Renal pelvis (tissue), 4 donors: ENCODE measurements around the gene GGA3. TPM values are rescaled to one million over a fixed set of nuclear protein-coding genes. Genes with fewer than 3 reads are reported as not detected.
"Not testable (repeated sequence)": the region's sequence is repeated elsewhere in the genome, so short reads cannot be mapped to it uniquely, and the experiment has no call there.

Source experiments
- DNase-seq: peaks from one replicate; pipeline ENCODE4 v3.0.0-alpha.2; 2013
- polyA plus RNA-seq, 3 donors: library from polyadenylated mRNA; unstranded; fragments of 120-200 nt; gene quantifications; one replicate each; pipeline ENCODE4 v1.2.1, GENCODE V29; 2013; ENCODE audit not compliant: insufficient read length in 3 of 3

The GGA3 gene
- polyA plus RNA-seq, 3 donors: 38.2 to 49.9 (median 47.9) TPM

DNA sequence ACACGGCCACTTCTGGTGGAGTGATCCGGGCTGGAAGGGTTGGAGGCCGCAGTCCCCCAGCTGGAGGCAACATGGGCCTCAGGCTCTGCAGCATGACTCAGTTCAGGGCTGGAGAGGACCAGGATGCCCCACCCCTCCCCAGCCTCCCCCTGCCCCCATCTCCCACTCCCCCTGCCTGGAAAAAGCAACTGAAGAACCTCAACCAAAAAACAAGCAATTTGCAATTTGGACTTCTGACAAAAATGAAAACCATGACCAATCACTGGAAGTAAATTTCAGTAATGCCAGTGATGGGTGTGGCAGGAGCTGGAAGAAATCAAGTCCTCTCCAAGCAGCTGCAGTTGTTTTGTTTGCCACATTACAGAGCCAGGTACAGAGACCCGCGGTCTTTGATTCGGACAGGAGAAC lies 16.3 kb upstream of the GGA3 start:
- DNase-seq: no peak

DNA sequence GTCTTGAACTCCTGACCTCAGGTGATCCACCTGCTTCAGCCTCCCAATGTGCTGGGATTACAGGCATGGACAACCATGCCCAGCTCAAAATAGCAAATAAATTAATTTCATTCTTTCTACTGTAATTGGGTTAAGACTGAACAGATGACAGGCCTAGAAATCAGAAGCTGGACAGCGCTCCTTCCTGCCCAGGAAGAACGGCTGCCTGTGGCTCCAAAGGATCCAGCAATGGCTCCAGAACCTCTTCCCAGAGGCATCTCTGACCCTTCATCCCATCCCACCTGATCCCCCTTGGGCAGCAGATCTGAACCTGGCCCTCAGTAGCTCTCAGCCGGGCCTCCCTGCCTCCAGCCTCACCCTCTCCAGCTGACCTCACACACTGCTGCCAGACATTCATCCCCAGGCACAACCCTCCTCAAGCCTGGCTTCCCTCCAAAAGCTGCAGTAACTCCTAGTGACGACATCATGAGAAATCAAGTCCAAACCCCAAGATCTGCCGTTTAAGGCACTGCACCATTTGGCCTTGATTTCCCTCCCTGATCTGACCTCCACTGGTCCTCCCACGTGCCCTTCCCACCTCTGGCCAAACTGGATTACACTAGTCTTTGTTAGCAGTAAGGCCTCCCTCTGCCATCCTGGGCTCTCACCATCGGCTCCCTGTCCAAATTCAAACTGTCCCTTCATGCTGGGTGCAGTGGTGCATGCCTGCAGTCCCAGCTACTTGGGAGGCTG lies 12.7 kb upstream of the GGA3 start:
- DNase-seq: no peak

DNA sequence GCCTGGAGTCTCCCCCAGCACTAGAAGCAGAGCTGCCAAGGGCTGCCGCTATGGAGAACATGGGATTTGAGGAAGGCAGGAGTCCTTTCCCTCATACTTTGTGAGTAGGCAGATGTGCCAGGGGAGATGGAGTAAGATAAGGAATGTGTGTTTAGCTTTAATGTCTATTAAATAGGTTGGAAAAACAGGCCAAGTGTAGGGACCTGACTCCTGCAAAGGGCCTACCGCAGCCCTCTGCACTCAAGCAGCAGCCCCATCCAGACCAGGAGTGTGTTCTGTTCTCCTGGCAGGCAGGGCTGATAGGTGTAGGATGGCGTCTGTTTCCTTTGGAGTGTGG lies 11.4 kb upstream of the GGA3 start:
- no peak for DNase-seq

DNA sequence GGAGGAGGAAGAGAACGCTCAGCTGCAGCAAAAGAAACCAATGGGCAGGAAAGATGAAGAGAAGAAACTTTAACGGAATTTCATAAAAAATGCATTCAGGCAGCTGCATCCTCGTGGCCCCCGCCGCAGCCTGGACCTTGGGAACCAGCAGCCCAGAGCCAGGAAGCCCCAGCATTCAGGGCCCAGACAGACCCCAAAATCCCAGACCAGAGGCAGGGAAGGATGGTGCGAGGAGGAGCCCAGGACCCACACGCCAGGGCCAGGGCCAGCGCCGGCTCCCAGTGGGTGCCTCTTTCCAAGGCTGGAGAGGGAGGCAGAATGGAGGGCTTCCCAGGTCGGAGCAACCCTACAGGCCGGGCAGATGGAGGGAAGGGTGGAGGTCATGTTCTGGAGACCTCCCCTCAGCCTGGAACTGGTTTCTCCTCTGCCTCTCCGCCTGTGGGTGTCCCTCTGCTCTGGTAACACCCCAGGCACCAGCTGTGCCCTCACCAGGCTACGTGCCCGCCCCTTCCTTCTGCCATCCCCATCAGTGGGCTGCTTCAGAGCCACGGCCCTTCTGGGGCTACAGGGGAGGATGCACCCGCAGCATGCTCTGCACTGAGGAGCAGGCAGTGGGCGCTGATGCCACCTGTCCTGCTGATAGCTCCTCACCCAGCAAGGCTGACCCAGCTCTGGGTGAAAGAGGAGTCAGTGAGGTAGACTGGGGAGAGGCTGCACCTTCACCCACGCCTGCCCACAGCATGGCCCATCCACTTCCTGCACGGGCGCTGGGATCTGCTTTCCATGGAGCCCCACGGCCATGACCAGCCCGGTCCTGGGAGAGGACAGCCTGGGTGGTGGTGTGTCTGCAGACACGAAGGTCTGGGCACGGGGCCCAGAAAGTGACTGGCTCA lies 10.8 kb upstream of the GGA3 start:
- no peak for DNase-seq

DNA sequence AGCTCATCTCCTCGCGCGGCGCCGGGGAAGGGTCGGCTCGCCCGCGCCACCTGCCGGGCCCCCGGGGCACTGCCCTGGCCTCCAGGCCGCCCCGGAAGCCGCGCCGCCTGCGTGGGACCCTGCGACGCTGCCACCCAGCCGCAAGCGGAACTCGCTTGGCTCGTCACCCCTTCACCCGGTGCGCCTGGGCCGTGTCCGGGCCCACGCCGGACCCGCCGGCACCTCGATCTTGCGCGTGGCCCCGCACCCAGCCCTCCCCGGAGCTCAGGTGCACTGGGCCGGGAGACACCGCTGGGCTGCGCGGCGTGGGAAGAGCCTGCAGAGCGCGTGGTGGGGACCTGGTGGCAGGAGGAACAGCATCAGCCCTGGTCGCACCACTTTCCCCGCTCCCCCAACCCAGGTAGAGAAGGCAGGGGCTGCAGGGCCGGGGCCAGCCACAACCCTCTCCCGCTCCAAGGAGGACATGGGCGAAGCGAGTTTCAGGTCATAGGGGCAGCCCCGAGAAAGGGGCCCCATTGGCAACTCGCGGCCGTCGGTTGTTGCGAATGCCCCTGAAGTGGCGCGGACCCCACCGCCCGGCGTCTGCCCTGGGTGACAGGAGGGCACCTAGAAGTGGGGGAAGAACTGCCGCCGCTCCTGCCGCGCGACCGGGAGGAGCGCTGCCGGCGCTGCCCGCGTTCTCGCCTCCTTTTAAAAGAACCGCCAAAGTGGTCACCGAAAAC lies 10.0 kb upstream of the GGA3 start:
- DNase-seq: no peak

DNA sequence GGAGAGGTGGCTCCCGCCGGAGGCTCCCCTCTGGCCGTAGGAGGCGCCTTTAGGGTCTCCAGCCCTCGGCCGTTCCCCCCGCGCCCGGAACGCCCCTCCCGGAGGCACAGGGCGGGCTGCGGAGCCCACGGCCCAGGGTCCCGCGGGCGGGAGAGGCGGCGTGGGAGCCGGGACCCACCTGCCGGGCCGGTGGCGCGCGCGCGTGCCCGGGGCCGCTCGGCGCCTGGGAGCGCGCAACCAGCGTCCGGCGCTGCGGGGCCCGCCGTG lies 9.5 kb upstream of the GGA3 start, which contains the start of gene MIF4GD:
Gene MIF4GD, minus strand, starts transcription at position 266 of the 267 bp plus-strand sequence. CDS start 1,036 bp downstream, outside the sequence.
- DNase-seq: peak; percentile 77

DNA sequence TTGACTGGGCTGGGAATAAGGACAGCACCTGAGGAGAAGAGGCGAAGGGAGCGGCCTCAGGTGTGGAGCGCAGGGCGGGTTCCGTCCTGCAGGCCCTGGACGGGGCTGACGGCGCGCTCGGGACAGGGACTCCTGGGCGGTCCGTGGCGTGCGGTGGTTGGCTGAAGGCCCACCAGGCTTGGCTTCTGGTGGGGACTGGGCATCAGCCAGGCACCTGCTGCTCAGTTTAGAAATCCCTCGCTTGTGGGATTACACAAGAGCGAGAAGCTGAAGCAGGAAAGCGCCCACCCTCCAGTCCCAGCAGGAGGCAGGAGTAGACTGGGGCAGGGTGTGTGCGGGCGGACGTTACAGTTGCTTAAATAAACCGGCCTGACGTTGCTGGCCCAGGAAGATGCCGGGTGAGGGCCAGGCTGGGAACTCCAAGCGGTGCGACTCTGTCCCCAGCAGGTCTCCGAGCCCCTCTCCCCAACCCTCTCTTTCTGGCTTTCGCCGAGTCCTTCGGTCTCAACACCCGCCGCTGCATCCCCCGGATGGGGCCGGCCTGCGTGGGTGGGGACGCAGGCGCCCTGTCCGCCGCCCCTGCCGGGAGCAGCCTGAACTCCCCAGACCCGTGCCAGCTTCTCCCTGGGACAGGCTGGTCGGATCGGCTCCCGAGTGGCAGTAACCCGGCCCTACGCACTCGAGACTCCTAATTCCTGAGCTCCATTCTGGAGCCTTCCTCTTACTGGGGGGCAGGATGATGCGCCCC lies 9.0 kb upstream of the GGA3 start:
- DNase-seq: peak; percentile 73

DNA sequence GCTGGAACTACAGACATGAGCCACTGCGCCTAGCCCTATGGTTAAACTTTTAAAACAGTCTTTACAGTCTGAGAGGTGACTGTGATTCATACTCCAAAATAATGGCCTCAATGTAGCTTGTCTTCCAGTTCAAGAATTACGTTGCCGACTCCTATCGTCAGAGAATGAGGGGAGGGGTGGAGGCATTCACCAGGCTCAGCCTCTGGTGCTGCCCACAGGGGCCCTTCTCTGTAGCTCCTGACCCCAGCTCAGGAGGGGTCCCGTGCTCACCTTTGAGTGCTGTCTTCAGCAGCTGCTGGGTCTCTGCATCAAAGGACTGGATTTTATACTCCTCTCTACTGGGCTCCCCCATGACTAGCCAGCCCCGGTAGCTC lies 8.4 kb upstream of the GGA3 start:
- DNase-seq: no peak

DNA sequence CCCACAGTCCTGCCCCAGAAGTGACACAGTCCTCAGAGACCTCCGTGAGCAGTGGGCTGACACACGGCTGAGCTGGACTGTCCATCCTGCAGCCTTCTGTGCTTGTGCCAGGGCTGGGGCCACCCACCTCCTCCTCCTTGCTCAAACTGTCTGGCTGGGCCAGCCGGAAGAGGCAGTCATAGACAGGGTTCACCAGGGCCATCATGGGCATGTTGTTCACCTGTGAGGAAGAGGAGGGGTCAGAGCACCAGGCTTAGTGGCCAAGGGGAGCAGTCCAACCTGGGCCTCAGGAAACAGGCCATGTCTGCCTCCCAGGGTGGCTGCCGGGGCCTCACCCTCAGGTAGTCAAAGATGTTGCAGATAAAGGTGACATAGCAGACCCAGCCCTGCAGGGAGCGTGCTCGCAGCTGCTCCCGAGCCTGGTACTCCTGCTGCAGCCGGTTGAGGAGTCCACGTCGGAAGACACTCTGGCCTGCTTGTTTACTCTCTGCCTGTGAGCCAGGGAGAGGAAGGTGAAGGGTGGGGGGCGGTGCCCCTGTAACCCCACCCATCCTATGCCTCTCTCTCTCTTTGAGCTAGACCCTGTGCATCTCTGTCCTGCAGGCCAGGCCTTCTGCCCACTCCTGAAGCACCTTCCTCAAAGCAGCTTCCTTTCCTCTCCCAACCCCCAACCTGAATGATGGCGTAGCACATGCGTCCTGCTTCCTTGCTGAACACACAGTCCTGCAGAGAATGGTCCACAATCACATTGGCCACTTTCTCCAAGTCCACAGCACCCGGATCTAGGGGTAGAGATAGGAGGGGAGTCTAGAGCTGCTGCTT lies 6.2 kb upstream of the GGA3 start:
- no peak for DNase-seq

DNA sequence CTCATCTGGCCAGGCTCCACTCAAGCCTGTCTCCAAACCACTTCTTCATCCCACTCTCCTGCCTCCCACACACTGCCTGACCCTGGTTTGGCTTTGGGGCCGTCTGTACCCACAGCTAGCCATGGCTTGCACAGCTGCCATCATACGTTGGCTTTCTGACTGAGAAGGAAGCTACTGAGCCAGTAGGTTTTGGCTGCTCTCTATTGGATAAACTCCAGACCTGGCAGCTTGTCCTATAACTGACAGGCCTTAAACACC lies 5.7 kb upstream of the GGA3 start:
- no peak for DNase-seq

DNA sequence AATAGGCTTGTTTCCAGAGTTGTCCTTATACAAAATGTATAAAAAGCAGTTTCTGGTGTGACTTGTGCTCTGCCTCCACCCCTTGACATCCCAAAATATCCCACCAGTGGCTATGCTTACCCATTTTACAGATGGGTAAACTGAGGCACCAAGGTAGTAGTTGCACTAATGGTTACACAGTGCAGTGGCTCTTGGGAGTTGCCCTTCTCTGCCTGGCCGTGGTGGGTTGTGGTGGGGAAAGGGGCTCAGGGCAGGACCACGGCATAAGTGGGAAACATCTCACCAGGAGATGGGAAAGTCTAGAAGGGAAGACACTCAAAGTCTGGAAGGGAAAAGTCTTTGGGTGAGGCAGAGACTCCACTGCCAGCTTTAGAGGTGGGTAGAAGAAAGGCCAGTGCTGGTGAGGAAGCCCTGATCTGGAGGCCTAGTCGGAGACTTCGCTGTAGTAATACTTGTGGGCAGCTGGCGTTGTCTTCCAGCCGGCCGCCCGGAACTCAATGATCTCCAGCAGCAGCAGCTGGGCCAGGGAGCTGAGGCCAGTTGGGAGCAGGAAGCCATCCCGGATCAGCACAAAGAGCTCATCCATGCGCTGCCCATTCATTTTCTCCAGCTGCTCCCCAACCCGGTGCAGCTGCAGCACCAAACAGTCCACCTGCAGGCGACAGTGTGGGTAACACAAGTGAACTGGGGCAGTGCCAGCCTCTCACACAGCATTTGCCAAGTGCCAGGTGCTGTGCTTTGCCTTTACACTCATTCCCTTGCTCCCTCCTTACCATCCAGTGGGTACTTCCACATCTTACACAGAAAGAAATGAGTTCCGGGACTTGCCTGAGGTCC lies 5.1 kb upstream of the GGA3 start:
- DNase-seq: no peak

DNA sequence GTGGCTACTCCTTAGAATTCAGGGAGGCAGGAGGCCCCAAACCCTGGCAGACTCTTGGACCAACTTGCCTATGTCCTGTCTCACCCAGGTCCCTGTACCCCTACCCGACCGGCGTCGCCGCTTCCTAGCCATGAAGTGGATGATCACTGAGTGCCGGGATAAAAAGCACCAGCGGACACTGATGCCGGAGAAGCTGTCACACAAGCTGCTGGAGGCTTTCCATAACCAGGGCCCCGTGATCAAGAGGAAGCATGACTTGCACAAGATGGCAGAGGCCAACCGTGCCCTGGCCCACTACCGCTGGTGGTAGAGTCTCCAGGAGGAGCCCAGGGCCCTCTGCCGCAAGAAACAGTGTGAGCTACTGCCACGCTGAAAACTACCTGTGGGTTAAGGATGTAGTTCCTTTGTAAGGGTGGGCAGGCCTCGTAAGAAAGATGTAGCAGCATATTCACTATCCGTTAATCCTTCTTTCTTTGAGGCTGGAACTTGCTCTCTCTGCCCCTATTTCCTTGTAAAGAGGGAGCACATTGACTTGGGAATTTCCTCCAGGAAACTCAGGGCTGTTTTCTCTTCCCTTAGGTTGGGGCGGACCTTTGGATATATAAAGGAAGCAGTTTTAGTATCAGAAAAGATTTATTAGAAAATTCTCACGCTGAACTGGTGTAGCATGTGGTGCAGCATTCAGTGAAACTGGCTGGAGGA lies 4.4 kb upstream of the GGA3 start:
- DNase-seq: no peak

DNA sequence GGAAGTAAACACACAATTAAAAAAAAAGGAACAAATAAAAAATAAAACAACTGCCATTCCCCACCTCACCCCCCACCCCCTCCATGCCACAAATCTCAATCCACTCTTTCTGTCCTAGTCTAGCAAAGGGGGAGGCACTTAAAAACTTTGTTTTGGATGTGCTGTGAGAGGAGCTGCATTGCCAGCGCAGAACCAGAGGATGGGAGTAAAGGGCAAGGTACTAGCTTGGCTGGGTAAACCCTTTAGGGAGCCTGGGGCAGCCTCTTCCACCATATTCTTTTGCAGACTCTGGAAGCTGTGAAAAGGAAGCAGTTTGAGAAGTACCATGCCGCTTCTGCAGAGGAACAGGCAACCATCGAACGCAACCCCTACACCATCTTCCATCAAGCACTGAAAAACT lies 1.6 kb upstream of the GGA3 start:
- DNase-seq: no peak

DNA sequence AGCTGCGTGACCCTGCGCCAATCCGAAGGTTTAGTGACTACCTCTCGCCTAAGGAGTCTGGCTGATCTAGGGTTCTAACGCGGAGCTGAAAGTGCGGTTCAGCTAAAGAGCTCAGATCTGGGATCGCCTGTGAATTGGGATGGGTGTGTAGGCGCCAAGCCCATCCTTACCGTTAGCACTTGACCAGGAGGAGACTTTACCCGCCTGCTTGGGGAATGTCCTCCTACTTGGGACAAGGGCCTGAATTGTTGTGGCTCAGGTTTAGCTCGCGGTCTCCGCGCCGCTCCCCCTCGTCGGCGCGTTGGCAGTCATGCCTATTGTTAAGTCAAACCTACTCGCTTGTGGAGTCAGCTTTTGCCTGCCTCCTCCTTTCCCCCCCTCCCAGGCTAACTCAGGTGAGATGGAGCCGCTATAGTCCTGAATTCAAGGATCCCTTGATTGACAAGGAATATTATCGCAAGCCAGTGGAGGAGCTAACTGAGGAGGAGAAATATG lies 753 bp upstream of the GGA3 start:
- no peak for DNase-seq

DNA sequence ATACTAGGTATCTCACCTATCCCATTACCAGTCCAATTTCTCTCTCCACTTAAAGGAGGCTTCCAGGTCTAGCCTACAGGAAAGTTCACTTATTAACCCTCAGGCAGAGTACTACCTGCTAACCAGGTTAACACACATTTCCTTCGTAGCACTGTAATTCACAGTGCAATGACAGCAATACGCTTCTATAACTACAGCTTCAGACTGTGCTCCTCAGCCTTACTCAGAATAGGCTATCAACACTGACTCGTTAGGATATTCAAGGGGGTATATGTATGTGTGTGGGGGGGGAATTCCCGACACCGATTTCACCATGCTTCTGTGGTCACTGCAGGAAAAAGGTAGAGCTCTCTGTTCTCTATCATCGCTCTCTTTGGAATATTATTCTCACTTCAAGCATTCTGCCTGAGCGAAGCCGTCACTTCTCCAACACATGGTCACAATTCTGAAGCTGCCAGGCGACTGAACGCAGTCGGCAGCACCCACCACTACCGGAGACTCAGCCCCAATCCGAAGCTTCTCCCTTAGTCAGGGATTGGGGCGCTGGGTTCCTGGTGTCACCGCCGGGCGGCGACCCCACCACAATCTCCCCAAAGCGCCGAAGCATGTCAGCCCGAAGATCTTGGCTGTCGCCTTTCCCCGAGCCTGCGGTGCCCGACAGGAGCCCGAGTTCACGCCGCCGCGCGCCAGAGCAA lies 618 bp downstream of the GGA3 start:
- no peak for DNase-seq

DNA sequence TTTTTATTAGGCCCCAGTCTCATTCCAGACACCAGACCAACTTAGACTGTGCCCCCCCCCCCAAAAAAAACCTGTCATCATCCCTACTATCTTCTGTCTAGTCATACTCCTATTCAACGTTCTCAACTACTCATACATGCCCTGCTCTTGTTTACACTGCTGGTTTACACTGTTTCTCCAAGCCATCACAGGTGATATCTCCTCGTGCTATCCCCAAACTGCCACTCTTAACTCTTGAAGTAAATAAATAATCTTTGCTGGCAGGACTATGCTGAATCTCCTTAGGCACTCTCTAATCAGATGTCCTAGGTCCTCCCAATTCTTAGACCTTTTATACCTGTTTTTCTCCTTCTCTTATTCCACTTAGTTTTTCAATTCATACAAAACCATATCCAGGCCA lies 4.2 kb downstream of the GGA3 start:
- not testable (repeated sequence) for DNase-seq

DNA sequence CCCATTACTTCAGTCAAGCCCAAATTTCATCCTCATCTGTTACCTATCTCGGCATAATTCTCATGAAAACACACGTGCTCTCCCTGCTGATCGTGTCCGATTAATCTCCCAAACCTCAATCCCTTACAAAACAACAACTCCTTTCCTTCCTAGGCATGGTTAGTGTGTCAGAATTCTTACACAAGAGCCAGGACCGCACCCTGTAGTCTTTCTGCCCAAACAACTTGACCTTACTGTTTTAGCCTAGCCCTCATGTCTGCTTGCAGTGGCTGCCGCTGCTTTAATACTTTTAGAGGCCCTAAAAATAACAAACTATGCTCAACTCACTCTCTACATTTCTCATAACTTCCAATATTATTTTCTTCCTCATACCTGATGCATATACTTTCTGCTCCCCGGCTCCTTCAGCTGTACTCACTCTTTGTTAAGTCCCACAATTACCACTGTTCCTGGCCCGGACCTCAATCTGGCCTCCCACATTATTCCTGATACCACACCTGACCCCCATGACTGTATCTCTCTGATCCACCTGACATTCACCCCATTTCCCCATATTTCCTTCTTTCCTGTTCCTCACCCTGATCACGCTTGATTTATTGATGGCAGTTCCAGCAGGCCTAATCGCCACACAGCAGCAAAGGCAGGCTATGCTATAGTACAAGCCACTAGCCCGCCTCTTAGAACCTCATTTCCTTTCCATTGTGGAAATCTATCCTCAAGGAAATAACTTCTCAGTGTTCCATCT lies 5.3 kb downstream of the GGA3 start:
- DNase-seq: not testable (repeated sequence)

DNA sequence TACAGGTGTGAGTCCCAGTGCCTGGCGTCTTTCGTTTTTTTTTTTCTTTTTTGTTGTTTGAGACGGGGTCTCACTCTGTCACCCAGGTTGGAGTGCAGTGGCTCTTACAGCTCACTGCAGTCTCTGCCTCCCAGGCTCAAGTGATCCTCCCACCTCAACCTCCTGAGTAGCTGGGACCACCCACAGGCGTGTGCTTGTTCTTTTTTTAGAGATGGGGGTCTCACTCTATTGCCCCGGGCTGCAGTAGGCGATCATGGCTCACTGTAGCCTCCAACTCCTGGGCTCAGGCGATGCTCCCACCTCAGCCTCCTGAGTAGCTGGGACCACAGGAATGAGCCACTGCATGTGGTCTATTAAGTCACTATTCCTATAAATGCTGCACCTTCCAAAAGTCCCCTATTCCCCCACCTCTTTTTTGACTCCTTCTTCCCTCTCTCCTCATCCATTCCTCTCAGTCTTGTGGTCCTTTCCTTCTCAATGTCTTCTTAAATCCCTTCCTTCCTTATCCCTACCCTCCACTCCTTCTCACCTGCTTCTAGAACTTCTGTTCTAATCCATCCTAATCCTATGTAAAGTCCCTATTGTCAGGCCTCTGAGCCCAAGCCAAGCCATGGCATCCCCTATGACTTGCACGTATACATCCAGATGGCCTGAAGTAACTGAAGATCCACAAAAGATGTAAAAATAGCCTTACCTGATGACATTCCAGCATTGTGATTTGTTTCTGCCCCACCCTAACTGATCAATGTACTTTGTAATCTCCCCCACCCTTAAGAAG lies 9.2 kb downstream of the GGA3 start:
- no peak for DNase-seq
